K562 (cell line): ENCODE results near the gene XRCC3. TPM values are rescaled to one million over a fixed set of nuclear protein-coding genes. Genes with fewer than 3 reads are reported as not detected.

ENCODE experiments used
- ATAC-seq: fragments of 200-7000 bp; cut with Tn5 transposase; 3 replicates; pipeline ENCODE4 v1.9.1; 2020; ENCODE audit warnings: moderate library complexity
- BruUV-seq: library from RNA; stranded (reverse); fragments of 400-500 nt; replicated peaks from 2 replicates; lab custom pipeline; 2021; lab: Mats Ljungman, UMichigan
- CTCF ChIA-PET: fragments of 300-600 bp; formaldehyde crosslinking; extraction: SDS; loops from one replicate; lab custom pipeline; 2021; ENCODE audit warnings: low intra/inter-chr PET ratio; lab: Yijun Ruan, JAX
- POLR2A ChIA-PET: fragments of 300-600, 350-650 bp; sonication (Branson Sonifier 250); formaldehyde crosslinking; extraction: SDS; loops from one replicate; lab custom pipeline; 2021; ENCODE audit warnings: antibody characterized with exemption, inconsistent platforms; lab: Yijun Ruan, JAX
- DNase-seq, 4 experiments: peaks; one replicate each; pipeline versions ENCODE4 v3.0.0 to v3.0.0-alpha.2; 2011 to 2018; ENCODE audit warnings: low spot score in 3 of 4, mixed read lengths in 3 of 4; ENCODE audit errors: extremely low read depth in 1 of 4
- FAIRE-seq: peaks from 2 replicates; lab custom pipeline; 2011; peaks lifted over from hg19 to GRCh38; lab: Jason Lieb, UNC
- H2AFZ ChIP-seq: 2 replicates; pipeline ENCODE4 v1.6.0; 2011; ENCODE audit warnings: low read depth, low read length, control low read depth, inconsistent platforms
- H3K27ac ChIP-seq: fragments of 200-600 bp; 3 replicates; pipeline ENCODE4 v1.8.0; 2011; ENCODE audit warnings: low read depth, mild to moderate bottlenecking, control low read depth, inconsistent platforms, low read length, moderate library complexity, mixed read lengths; ENCODE audit errors: extremely low read depth
- H3K27me3 ChIP-seq, 2 experiments: fragments of 300-600 bp in 1 of 2; 2 replicates in 1 of 2; 3 replicates in 1 of 2; pipeline versions ENCODE4 v1.6.0 to v1.8.0; 2011; ENCODE audit warnings: inconsistent platforms in 2 of 2, low read length in 2 of 2, mild to moderate bottlenecking in 1 of 2, mixed read lengths in 1 of 2, moderate library complexity in 1 of 2; ENCODE audit not compliant: control insufficient read depth in 2 of 2, insufficient read depth in 2 of 2
- H3K36me3 ChIP-seq: fragments of 300-600 bp; 3 replicates; pipeline ENCODE4 v1.8.0; 2011; ENCODE audit warnings: mild to moderate bottlenecking, low read length, inconsistent platforms; ENCODE audit not compliant: control insufficient read depth, insufficient read depth
- H3K4me1 ChIP-seq, 2 experiments: fragments of 200-600 bp in 1 of 2; replicated peaks in 1 of 2; 2 replicates in 1 of 2; 3 replicates in 1 of 2; pipeline versions ENCODE4 v1.5.1 to v1.8.0; 2011; ENCODE audit warnings: inconsistent platforms in 2 of 2, low read length in 2 of 2, mild to moderate bottlenecking in 1 of 2, mixed read lengths in 1 of 2, moderate library complexity in 1 of 2; ENCODE audit not compliant: control insufficient read depth in 2 of 2, insufficient read depth in 2 of 2
- H3K4me2 ChIP-seq: 2 replicates; pipeline ENCODE4 v1.6.1; 2011; ENCODE audit warnings: low read length, control low read depth, inconsistent platforms, mixed read lengths; ENCODE audit not compliant: insufficient read depth
- H3K4me3 ChIP-seq: fragments of 200-600 bp; sonication (generic), shearing (Covaris generic); 2 replicates; pipeline ENCODE4 v1.5.1; 2016; ENCODE audit warnings: control low read depth, inconsistent platforms
- H3K79me2 ChIP-seq: fragments of 200-600 bp; 3 replicates; pipeline ENCODE4 v1.8.0; 2011; ENCODE audit warnings: low read length, inconsistent platforms; ENCODE audit not compliant: control insufficient read depth, insufficient read depth
- H3K9ac ChIP-seq, 2 experiments: 2 replicates each; pipeline versions ENCODE4 v1.6.0 to v1.6.1; 2011; ENCODE audit warnings: low read depth in 2 of 2, low read length in 2 of 2, control low read depth in 1 of 2, inconsistent platforms in 1 of 2, mild to moderate bottlenecking in 1 of 2, mixed read lengths in 1 of 2; ENCODE audit not compliant: insufficient read depth in 1 of 2
- H3K9me1 ChIP-seq: one replicate; pipeline ENCODE4 v1.6.0; 2011; ENCODE audit warnings: inconsistent platforms, mild to moderate bottlenecking, low read length, moderate library complexity; ENCODE audit not compliant: control insufficient read depth, insufficient read depth
- H3K9me3 ChIP-seq: replicated peaks from 2 replicates; pipeline ENCODE4 v1.5.1; 2011; ENCODE audit warnings: low read depth, low read length, inconsistent platforms; ENCODE audit not compliant: control insufficient read depth, insufficient read depth
- H4K20me1 ChIP-seq: replicated peaks from 2 replicates; pipeline ENCODE4 v1.6.1; 2011; ENCODE audit warnings: low read length, inconsistent platforms, mixed read lengths; ENCODE audit not compliant: control insufficient read depth, insufficient read depth
- ARHGAP35 ChIP-seq: fragments of 450-650 bp; IDR thresholded peaks from 2 replicates; pipeline ENCODE4 v1.6.1; 2018; ENCODE audit not compliant: partially characterized antibody
- ARID2 ChIP-seq: fragments of 450-650 bp; IDR thresholded peaks from 2 replicates; pipeline ENCODE4 v1.6.1; 2017; ENCODE audit warnings: antibody characterized with exemption, mild to moderate bottlenecking
- HMG20B ChIP-seq: fragments of 250-450 bp; sonication (Bioruptor Pico); IDR thresholded peaks from 2 replicates; pipeline ENCODE4 v1.5.0; 2021; ENCODE audit warnings: mild to moderate bottlenecking
- POLR2G ChIP-seq: fragments of 200-400 bp; formaldehyde crosslinking; IDR thresholded peaks from 2 replicates; pipeline ENCODE4 v1.6.1; 2017; ENCODE audit warnings: low read depth, mild to moderate bottlenecking, antibody characterized with exemption, low read length, moderate library complexity
- RBFOX2 ChIP-seq: fragments of 200-400 bp; formaldehyde crosslinking; IDR thresholded peaks from 2 replicates; pipeline ENCODE4 v1.6.1; 2017; ENCODE audit warnings: low read depth, mild to moderate bottlenecking, low read length, moderate library complexity
- SLC30A9 ChIP-seq: fragments of 250-450 bp; sonication (Bioruptor Pico); IDR thresholded peaks from 2 replicates; pipeline ENCODE4 v1.8.0; 2022; ENCODE audit warnings: mild to moderate bottlenecking, moderate library complexity
- SNIP1 ChIP-seq: fragments of 450-650 bp; IDR thresholded peaks from 2 replicates; pipeline ENCODE4 v1.7.1; 2017; ENCODE audit warnings: low read depth, mild to moderate bottlenecking
- ZNF639 ChIP-seq, 2 experiments: fragments of 200-800 bp in 1 of 2; sonication (Bioruptor generic) in 1 of 2; sonication (generic) in 1 of 2; formaldehyde crosslinking in 1 of 2; IDR thresholded peaks in 1 of 2; conservative IDR thresholded peaks in 1 of 2; 2 replicates each; pipeline versions ENCODE4 v1.5.0 to v1.6.1; 2016 to 2020; ENCODE audit warnings: missing compliant biosample characterization in 1 of 2, missing genetic modification characterization in 1 of 2, missing genetic modification reagents in 1 of 2
- WGBS: fragments of 100-300 bp; shearing (Covaris generic); methylation state at CpG from one replicate; pipeline ENCODE4 v1.1.6; 2016; ENCODE audit warnings: low coverage, mixed read lengths; ENCODE audit not compliant: insufficient coverage; ENCODE audit errors: missing lambda C conversion rate; 5-methylcytosine and 5-hydroxymethylcytosine counted together
- in situ Hi-C: fragments of 300-500 bp; cut with MboI; formaldehyde crosslinking; loops from 4 replicates; pipeline ENCODE4 v1.15.0; 2018; ENCODE audit warnings: inconsistent platforms, mixed read lengths
- intact Hi-C: fragments of 100-400 bp; cut with micrococcal nuclease; formaldehyde crosslinking; loops from 2 replicates; pipeline ENCODE4 v1.14.2; 2022
- polyA plus RNA-seq, 8 experiments: library from polyadenylated mRNA; depleted of rRNA in 4 of 8; stranded (reverse) in 5 of 8; unstranded in 3 of 8; fragments of >200 nt; fragmentation: Nextera tagmentation in 2 of 8; fragmentation: Illumina TruSeq in 1 of 8; extraction: Ambion mirVana in 2 of 8; extraction: Trizol in 1 of 8; gene quantifications; 2 replicates each; pipeline versions ENCODE4 v1.2.1 to v1.2.3, GENCODE V29; 2011 to 2014; ENCODE audit warnings: inconsistent platforms in 1 of 8, missing spikeins in 1 of 8
- total RNA-seq, 7 experiments: library from RNA; depleted of rRNA in 6 of 7; stranded (reverse); fragments of >200 nt in 6 of 7; fragmentation: Illumina TruSeq in 2 of 7; extraction: Trizol in 2 of 7; gene quantifications; 2 replicates each; pipeline versions ENCODE4 v1.2.1 to v1.2.3, GENCODE V29; 2011 to 2021; ENCODE audit warnings: low replicate concordance in 1 of 7

XRCC3 gene
- total and polyA plus RNA-seq, 9 of the 15 experiments (the other 6 are each of a cell fraction or from before 2014, with no cell fraction given), result 0.34 to 59.3 (median 30.3) TPM

- Histone ChIP-seq H3K4me2 (no peak overlapping the region), H3K4me3 (no peak overlapping the region), H3K9me3 (no peaks in the 10 kb centered on the region), H4K20me1 (no peaks in the 10 kb centered on the region), H3K27ac (no peak overlapping the region), H2AFZ (no peak overlapping the region), H3K9me1 (no peaks in the 10 kb centered on the region), H3K27me3 (no peaks in the 10 kb centered on the region), H3K9ac (no peak overlapping the region), H3K79me2 (peaks cover 26% of the 10 kb centered on the region), H3K4me1 (peaks cover 11 to 46% of the 10 kb centered on the region in 2 experiments; a peak in 4 of 5 replicates), H3K36me3 (peaks cover 84% of the 10 kb centered on the region; the same call in 2 of the 3 replicates)
- ChIA-PET CTCF (no interaction called here), POLR2A (no interaction called here)
- intact Hi-C loops (no loop called here), in situ Hi-C loops (no loop called here)
- 97% methylated on average over 4 of the region's 15 CpGs for WGBS
- FAIRE-seq (no peak), ATAC-seq (no peak), DNase-seq (no peak)
- TF ChIP-seq SNIP1 (no peak), ZNF639 (CRISPR knock-in tag; conservative IDR thresholded peaks at IDR 0.05 in 1 of 2, IDR thresholded peaks at IDR 0.05 in 1 of 2) (no peak), ARHGAP35 (no peak), SLC30A9 (no peak), ARID2 (no peak), HMG20B (CRISPR knock-in tag) (no peak), POLR2G (peak; percentile 60; the same call in 1 of the 2 replicates), RBFOX2 (0 out of 2 replicates have a peak, but pooled peaks have one; percentile 12)
- no TSS peak for BruUV-seq
These were observed 5.4 kb downstream of the XRCC3 start for GRCh38 chr14:103709814-103710213.
